ENCODE measurements around the gene KIF26B. TPM values are rescaled to one million over a fixed set of nuclear protein-coding genes. Genes with fewer than 3 reads are reported as not detected.

KIF26B gene
- total RNA-seq, 3 donors from 2014 or later (not counting 1 experiment from before 2014, with no cell fraction given): 0.16 to 0.96 (median 0.18) TPM

DNA sequence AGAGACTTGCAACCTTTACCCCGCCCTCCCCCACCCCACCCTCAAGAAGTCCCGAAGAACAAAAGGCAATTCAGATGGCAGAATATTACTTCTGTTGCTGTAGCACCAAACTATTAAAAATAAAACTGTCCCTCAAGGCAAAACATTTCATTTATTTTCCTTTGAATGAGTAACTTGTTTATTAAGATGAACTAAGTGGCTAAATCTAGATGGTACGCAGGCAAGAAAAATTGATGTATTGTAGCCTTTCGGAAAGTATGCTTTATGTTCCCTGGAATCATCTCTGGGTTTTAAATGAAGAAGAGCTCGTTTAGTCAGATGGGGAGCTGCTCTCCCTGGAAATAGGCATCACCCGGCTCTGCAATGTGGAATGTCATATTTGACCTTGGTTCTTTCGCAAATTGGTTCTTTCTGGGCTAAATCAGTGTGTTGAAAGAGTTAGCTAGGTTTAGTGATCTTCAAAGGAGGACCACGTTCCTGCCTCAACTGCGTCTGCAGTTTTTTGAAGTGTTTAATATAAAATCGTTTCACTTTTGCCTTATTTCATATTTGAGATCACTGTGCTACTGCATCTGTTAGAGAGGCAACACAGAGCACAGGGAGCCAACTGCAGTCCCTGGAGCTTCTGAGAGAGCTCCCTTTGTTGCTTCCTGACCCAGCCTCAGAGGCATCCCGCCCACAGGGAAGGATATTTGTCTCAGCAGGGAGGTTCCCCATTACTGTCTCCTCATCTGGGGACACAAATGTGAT lies 61.8 kb downstream of the KIF26B start:
- 69% methylated on average over 9 of the region's 11 CpGs for WGBS (ENCODE audit: insufficient coverage)
- H3K36me3 Mint-ChIP-seq: no peaks in the 10 kb centered on the region
- Histone ChIP-seq H3K36me3 (ENCODE audit: control insufficient read depth, insufficient read depth, low read length) (no peaks in the 10 kb centered on the region), H3K27ac (ENCODE audit: low read length) (no peak overlapping the region), H3K4me1 (ENCODE audit: control insufficient read depth, insufficient read depth, low read length) (no peaks in the 10 kb centered on the region), H3K4me3 (ENCODE audit: low read length) (no peak overlapping the region), H3K27me3 (ENCODE audit: control insufficient read depth, insufficient read depth, low read length) (no peaks in the 10 kb centered on the region), H3K9me3 (ENCODE audit: control insufficient read depth, insufficient read depth, low read length) (no peaks in the 10 kb centered on the region)
- no peaks in the 10 kb centered on the region for H3K27me3 Mint-ChIP-seq (ENCODE audit: low read depth in 2 of 2)
- no peak for ATAC-seq
- no peak overlapping the region for H3K27ac Mint-ChIP-seq
- no peaks in the 10 kb centered on the region for H3K9me3 Mint-ChIP-seq
- intact Hi-C loops (cut with micrococcal nuclease): no loop called here
- no peak for DNase-seq
- H3K4me1 Mint-ChIP-seq: no peaks in the 10 kb centered on the region
- no peak overlapping the region for H3K4me3 Mint-ChIP-seq
- TF ChIP-seq, protein P1, sequence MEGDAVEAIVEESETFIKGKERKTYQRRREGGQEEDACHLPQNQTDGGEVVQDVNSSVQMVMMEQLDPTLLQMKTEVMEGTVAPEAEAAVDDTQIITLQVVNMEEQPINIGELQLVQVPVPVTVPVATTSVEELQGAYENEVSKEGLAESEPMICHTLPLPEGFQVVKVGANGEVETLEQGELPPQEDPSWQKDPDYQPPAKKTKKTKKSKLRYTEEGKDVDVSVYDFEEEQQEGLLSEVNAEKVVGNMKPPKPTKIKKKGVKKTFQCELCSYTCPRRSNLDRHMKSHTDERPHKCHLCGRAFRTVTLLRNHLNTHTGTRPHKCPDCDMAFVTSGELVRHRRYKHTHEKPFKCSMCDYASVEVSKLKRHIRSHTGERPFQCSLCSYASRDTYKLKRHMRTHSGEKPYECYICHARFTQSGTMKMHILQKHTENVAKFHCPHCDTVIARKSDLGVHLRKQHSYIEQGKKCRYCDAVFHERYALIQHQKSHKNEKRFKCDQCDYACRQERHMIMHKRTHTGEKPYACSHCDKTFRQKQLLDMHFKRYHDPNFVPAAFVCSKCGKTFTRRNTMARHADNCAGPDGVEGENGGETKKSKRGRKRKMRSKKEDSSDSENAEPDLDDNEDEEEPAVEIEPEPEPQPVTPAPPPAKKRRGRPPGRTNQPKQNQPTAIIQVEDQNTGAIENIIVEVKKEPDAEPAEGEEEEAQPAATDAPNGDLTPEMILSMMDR (IDR thresholded peaks at IDR 0.05): no peak

DNA sequence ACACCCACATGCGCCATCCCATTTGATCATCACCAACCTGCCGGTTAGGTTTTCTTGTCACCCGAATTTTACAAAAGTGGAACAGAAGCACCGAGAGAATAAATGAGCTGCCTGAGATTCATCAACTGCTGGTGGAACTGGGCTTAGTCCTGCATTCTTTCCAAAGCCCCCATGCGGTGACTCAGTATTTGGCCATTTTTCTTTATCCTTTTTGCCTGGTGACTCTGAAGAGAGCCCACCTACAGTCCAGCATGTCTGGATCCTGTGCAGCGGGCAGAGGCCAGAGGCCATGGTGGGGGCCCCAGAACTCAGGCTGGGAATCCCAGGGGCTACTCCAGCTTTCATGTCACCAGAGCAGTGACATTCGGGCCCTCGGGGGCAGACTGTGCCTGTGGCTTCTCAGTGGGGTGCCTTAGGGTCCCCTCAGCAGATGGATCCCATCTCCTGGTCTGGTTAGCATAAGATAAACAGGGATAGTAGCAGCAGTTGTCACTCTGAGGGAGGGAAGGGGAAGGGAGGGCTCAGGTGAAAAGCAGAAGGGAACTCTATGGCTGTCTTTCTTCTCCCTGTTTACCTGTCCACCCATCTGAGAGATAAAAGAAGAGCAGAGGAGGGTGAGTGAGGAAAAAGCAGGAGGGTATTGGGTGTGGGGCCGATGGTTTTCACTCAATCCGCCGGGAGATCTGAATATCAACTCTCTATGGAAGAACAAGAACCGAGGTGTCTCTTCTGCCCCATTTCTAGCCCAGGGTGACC lies 63.2 kb downstream of the KIF26B start:
- no peak overlapping the region for H3K27ac Mint-ChIP-seq

DNA sequence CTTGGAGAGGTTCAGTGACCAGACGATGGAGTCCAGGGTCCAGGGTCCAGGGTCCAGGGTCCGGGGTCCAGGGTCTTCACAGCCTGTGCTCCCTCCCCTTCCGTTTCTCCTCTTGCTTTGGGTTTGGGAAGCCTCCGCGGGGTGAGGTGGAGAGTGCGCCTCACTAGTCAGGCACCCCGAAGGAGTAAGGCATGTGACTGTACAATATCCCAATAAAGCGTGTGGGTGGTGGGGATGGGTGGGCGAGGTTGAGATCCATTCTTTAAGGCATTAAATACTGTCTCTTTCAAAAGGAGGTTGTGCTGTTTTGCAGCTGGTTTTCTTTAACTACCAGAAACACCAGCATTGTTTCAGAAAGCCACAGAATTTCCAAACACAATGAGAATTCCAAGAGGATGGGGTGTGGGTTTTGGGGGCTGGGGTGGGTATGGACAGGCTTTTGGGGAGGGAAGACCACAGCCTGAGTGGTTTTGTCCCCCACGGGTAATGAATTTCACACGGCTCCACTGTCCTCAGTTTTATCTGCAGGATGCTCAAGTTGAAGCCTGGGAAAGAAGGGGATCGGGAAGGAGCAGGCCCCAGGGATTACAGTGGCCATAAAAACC lies 65.7 kb downstream of the KIF26B start:
- ATAC-seq: no peak
- no peak overlapping the region for H3K4me3 Mint-ChIP-seq
- Histone ChIP-seq H3K27me3 (ENCODE audit: control insufficient read depth, insufficient read depth, low read length) (no peaks in the 10 kb centered on the region), H3K4me1 (ENCODE audit: control insufficient read depth, insufficient read depth, low read length) (no peaks in the 10 kb centered on the region), H3K36me3 (ENCODE audit: control insufficient read depth, insufficient read depth, low read length) (no peaks in the 10 kb centered on the region), H3K9me3 (ENCODE audit: control insufficient read depth, insufficient read depth, low read length) (no peaks in the 10 kb centered on the region), H3K27ac (ENCODE audit: low read length) (no peak overlapping the region), H3K4me3 (ENCODE audit: low read length) (no peak overlapping the region)
- no peaks in the 10 kb centered on the region for H3K9me3 Mint-ChIP-seq
- no peak for DNase-seq
- no peak overlapping the region for H3K27ac Mint-ChIP-seq
- no peaks in the 10 kb centered on the region for H3K36me3 Mint-ChIP-seq
- no peaks in the 10 kb centered on the region for H3K4me1 Mint-ChIP-seq
- intact Hi-C loops (cut with micrococcal nuclease): no loop called here
- TF ChIP-seq, protein P1 (IDR thresholded peaks at IDR 0.05): no peak
- WGBS (ENCODE audit: insufficient coverage): 77% methylated on average over 10 of the region's 12 CpGs
- H3K27me3 Mint-ChIP-seq (ENCODE audit: low read depth in 2 of 2): no peaks in the 10 kb centered on the region

More for the DNA sequence above, 63.2 kb downstream of the KIF26B start:
- intact Hi-C loops (cut with micrococcal nuclease): no loop called here
- H3K4me1 ChIP-seq (ENCODE audit: control insufficient read depth, insufficient read depth, low read length): no peaks in the 10 kb centered on the region
- no peaks in the 10 kb centered on the region for H3K9me3 ChIP-seq (ENCODE audit: control insufficient read depth, insufficient read depth, low read length)
- no peaks in the 10 kb centered on the region for H3K36me3 ChIP-seq (ENCODE audit: control insufficient read depth, insufficient read depth, low read length)
- H3K4me1 Mint-ChIP-seq: no peaks in the 10 kb centered on the region
- H3K27me3 ChIP-seq (ENCODE audit: control insufficient read depth, insufficient read depth, low read length): no peaks in the 10 kb centered on the region
- DNase-seq: no peak
- H3K4me3 Mint-ChIP-seq: no peak overlapping the region
- H3K27me3 Mint-ChIP-seq (ENCODE audit: low read depth in 2 of 2): no peaks in the 10 kb centered on the region
- no peak for ATAC-seq
- no peaks in the 10 kb centered on the region for H3K9me3 Mint-ChIP-seq
- H3K36me3 Mint-ChIP-seq: no peaks in the 10 kb centered on the region
- H3K27ac ChIP-seq (ENCODE audit: low read length): no peak overlapping the region
- WGBS (ENCODE audit: insufficient coverage): 88% methylated on average over 12 of the region's 12 CpGs
- TF ChIP-seq, protein P1 (IDR thresholded peaks at IDR 0.05): no peak
- H3K4me3 ChIP-seq (ENCODE audit: low read length): no peak overlapping the region
